ENCODE data around the gene MACROH2A2.

DNA sequence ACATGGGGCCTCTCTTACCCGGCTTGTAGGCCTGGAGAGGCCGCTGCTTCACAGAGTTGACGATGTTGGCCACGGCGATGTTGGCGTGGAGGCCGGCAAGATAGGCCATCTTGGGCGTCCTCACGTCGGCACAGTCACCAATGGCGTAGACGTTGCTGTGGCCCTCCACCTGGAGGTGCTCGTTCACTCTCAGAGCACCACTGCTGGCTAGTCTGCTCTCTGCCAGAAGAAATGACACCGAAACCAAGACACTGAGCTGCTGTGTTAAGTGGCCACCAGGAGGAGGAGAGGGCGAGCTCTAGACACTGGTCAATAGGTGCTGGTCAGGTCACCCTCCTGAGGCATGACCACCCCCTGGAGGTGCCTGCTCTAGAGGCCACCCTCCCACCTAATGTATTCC, 62.3 kb downstream of the MACROH2A2 start:
- no peak for TF ChIP-seq POLR2AphosphoS5 (IDR thresholded peaks at IDR 0.05)
- TF ChIP-seq, protein P1, sequence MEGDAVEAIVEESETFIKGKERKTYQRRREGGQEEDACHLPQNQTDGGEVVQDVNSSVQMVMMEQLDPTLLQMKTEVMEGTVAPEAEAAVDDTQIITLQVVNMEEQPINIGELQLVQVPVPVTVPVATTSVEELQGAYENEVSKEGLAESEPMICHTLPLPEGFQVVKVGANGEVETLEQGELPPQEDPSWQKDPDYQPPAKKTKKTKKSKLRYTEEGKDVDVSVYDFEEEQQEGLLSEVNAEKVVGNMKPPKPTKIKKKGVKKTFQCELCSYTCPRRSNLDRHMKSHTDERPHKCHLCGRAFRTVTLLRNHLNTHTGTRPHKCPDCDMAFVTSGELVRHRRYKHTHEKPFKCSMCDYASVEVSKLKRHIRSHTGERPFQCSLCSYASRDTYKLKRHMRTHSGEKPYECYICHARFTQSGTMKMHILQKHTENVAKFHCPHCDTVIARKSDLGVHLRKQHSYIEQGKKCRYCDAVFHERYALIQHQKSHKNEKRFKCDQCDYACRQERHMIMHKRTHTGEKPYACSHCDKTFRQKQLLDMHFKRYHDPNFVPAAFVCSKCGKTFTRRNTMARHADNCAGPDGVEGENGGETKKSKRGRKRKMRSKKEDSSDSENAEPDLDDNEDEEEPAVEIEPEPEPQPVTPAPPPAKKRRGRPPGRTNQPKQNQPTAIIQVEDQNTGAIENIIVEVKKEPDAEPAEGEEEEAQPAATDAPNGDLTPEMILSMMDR (IDR thresholded peaks at IDR 0.05): no peak
